Effector memory CD8-positive, alpha-beta T cell (primary cell): ENCODE measurements around the gene KCNQ1.
A peak's percentile ranks its signal among the peaks of the same experiment; 100 is the strongest.

Experiments
- ATAC-seq: fragments of 150-1000 bp; cut with Tn5 transposase; replicated peaks from 2 replicates; pipeline ENCODE4 v1.10.0; 2021; ENCODE audit warnings: mild to moderate bottlenecking, moderate library complexity
- DNase-seq, 3 experiments: peaks; one replicate each; pipeline ENCODE4 v3.0.0; 2021
- H3K27ac Mint-ChIP-seq, 2 donors: one replicate each; pipeline ENCODE4 v1.8.0; 2022; ENCODE audit warnings: mild to moderate bottlenecking in 2 of 2, mixed read lengths in 2 of 2, moderate library complexity in 2 of 2
- H3K27me3 Mint-ChIP-seq, 2 donors: one replicate each; pipeline ENCODE4 v1.8.0; 2022; ENCODE audit warnings: mixed read lengths in 2 of 2
- H3K36me3 Mint-ChIP-seq: one replicate; pipeline ENCODE4 v1.8.0; 2022; ENCODE audit warnings: mild to moderate bottlenecking, moderate library complexity, mixed read lengths; ENCODE audit not compliant: insufficient read depth
- H3K4me1 Mint-ChIP-seq, 2 donors: one replicate each; pipeline ENCODE4 v1.8.0; 2022; ENCODE audit warnings: low read depth in 2 of 2, mixed read lengths in 2 of 2
- H3K4me3 Mint-ChIP-seq, 2 donors: one replicate each; pipeline ENCODE4 v1.8.0; 2022; ENCODE audit warnings: mild to moderate bottlenecking in 2 of 2, mixed read lengths in 2 of 2, moderate library complexity in 2 of 2
- H3K9me3 Mint-ChIP-seq, 2 donors: one replicate each; pipeline ENCODE4 v1.8.0; 2022; ENCODE audit warnings: mixed read lengths in 2 of 2

KCNQ1 gene

DNA sequence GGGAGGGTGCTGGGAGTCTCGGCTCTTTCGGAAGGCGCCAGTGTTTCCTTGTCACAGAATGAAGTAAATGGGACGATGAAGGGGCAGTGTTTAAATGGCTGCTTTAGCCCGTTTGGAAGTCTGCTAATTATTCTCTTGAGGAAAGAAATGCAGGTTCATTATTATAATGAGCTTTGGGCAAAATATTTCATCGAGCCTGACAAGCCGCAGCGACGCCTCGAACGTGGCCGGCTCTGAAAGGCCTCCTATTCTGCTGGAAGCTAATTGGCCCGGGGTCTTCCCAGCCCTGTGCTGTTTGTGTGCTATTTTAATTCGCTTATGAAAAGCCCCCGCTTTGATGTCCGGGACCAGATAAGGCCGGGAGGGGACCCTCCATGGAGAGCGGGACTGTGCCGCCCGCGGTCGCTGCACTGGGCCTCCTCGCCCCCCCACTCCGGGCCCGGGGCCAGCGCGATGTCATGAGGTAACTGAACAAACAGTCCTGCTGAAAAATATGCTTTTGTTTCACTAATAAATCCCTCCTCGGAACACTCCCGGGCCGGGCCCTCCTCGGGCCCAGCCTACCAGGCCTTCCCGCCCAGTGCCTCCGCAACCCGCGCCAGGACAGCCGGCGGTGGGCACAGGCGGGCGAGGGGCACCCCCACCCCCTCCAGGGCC lies 362.3 kb downstream of the KCNQ1 start:
- peaks cover under 1 to 8% of the 10 kb centered on the region in 2 donors for H3K27me3 Mint-ChIP-seq
- H3K27ac Mint-ChIP-seq: no peak overlapping the region
- no peaks in the 10 kb centered on the region for H3K9me3 Mint-ChIP-seq
- H3K36me3 Mint-ChIP-seq: no peaks in the 10 kb centered on the region
- ATAC-seq (no peak), DNase-seq (no peak)
- H3K4me3 Mint-ChIP-seq: no peak overlapping the region
- peaks cover 6 to 7% of the 10 kb centered on the region in 2 donors for H3K4me1 Mint-ChIP-seq

DNA sequence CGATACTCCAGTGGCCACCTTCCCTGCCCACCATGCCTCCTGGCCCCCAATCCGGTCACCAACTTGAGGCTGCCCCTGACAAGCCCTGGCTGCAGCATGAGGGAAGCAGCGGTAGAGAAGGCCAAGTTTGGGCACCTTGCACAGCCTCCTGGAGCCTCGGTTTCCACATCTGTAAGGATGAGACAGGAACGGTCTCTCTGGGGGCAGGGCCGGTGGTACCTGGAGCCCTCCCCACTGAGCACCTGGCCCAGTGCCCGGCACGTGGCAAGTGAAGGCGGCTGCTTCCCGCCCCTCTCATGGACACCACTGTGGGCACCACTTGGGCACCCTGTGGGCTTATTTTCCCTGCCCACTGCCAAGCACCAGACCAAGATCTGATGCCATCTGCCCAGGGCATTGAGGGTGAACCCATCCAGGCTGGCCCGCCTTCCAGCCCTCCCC lies 363.0 kb downstream of the KCNQ1 start:
- H3K27me3 Mint-ChIP-seq: peaks cover 7 to 15% of the 10 kb centered on the region in 2 donors
- no peak for ATAC-seq

GRCh38 chr11:2808850-2809846 lies 364.3 kb downstream of the KCNQ1 start:
- Mint-ChIP-seq H3K27ac (no peak overlapping the region), H3K36me3 (no peaks in the 10 kb centered on the region), H3K4me1 (peaks cover 9 to 13% of the 10 kb centered on the region in 2 donors), H3K4me3 (no peak overlapping the region), H3K9me3 (no peaks in the 10 kb centered on the region), H3K27me3 (peaks cover 20 to 27% of the 10 kb centered on the region in 2 donors)
- no peak for ATAC-seq
- DNase-seq: no peak

More for the DNA sequence above, 363.0 kb downstream of the KCNQ1 start:
- H3K9me3 Mint-ChIP-seq: no peaks in the 10 kb centered on the region
- H3K4me3 Mint-ChIP-seq: no peak overlapping the region
- no peak for DNase-seq
- H3K4me1 Mint-ChIP-seq: peaks cover 8 to 11% of the 10 kb centered on the region in 2 donors
- H3K36me3 Mint-ChIP-seq: no peaks in the 10 kb centered on the region
- no peak overlapping the region for H3K27ac Mint-ChIP-seq

DNA sequence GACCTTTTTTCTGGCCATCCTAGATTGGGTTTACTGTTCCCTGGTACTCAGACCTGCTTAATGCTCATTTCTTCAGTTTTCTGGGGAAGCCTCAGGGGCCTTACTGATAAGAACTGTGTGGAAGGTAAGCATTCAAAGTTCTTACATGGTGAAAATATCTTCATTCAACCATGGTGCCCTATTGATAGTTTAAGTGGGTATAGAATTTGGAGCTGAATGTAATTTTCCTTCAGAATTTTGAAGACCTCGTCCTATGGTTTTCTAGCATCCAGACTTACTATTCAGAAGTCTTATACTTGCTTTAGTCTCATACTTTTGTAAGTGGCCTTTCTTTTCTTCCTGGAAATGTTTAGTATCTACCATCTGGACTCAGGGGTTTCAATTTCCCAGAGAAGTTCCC lies 365.0 kb downstream of the KCNQ1 start:
- ATAC-seq: no peak
- Mint-ChIP-seq H3K27me3 (peaks cover 26 to 30% of the 10 kb centered on the region in 2 donors), H3K4me3 (no peak overlapping the region), H3K27ac (no peak overlapping the region), H3K4me1 (peaks cover 9 to 13% of the 10 kb centered on the region in 2 donors), H3K9me3 (no peaks in the 10 kb centered on the region), H3K36me3 (peaks cover 3% of the 10 kb centered on the region)
- DNase-seq: no peak

- H3K27ac Mint-ChIP-seq: no peak overlapping the region
- peaks cover 26 to 30% of the 10 kb centered on the region in 2 donors for H3K27me3 Mint-ChIP-seq
- DNase-seq: no peak
- H3K9me3 Mint-ChIP-seq: no peaks in the 10 kb centered on the region
- peaks cover 3% of the 10 kb centered on the region for H3K36me3 Mint-ChIP-seq
- ATAC-seq: no peak
- H3K4me3 Mint-ChIP-seq: no peak overlapping the region
- peaks cover 9 to 13% of the 10 kb centered on the region in 2 donors for H3K4me1 Mint-ChIP-seq
Measured at GRCh38 chr11:2810411-2811205, 365.8 kb downstream of the KCNQ1 start.

DNA sequence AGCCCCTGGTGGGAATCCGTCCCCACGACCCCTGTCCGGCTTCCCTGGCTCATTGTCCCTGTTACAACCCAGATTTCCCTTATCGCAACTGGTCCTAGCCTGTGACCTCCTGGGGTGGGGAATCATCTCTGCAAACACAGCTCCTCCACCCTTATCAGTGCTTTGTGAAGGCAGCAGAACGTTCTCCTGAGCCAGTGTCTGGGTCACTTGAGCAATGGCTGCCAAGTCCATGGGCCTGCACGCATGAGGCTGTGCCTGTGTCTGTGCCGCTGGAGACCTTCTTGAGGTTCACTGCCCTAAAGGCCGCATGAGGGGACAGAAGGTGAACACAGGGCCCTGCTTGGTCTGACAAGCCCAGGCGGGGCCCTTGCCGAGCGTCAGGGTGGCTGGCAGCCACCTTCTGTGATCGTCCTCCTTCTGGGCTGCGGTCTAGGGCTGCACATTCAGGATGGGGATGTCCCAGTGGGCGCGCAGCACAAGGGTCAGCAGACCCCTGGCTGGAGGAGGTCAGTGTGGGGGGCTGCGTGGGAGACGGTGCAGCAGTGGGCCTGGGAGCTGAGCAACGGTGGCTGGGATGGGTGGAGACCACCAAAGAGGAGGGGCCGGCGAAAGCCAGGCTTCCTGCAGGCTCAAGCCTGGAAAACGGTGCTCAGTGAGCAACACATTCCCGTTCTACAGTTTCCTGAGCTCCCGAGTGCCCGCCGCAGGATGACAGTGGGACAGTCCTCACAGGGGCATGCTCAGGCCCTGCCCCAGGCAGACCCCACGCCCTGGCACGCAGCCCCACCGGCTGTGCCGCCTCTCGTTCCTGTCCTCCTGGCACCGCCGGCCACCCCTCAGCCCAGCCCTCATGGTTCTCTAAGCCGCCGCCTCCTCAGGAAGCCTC lies 366.6 kb downstream of the KCNQ1 start:
- DNase-seq (no peak), ATAC-seq (no peak)
- H3K36me3 Mint-ChIP-seq: peaks cover 3% of the 10 kb centered on the region
- H3K4me1 Mint-ChIP-seq: peaks cover 9 to 13% of the 10 kb centered on the region in 2 donors
- H3K27me3 Mint-ChIP-seq: peaks cover 26 to 30% of the 10 kb centered on the region in 2 donors
- H3K27ac Mint-ChIP-seq: no peak overlapping the region
- H3K4me3 Mint-ChIP-seq: no peak overlapping the region
- peaks cover 3 to 7% of the 10 kb centered on the region in 2 donors for H3K9me3 Mint-ChIP-seq

- peaks cover 26 to 30% of the 10 kb centered on the region in 2 donors for H3K27me3 Mint-ChIP-seq
- peak overlapping the region in 1 of 2 donors; percentile 21 for H3K27ac Mint-ChIP-seq
- peaks cover 9 to 13% of the 10 kb centered on the region in 2 donors for H3K4me1 Mint-ChIP-seq
- no peak overlapping the region for H3K4me3 Mint-ChIP-seq
- ATAC-seq: no peak
- H3K9me3 Mint-ChIP-seq: peaks cover 3 to 7% of the 10 kb centered on the region in 2 donors
- peaks cover 3% of the 10 kb centered on the region for H3K36me3 Mint-ChIP-seq
- no peak for DNase-seq
Measured at GRCh38 chr11:2812371-2812991, 367.7 kb downstream of the KCNQ1 start.

- H3K9me3 Mint-ChIP-seq: peaks cover 3 to 7% of the 10 kb centered on the region in 2 donors
- peaks cover 7 to 13% of the 10 kb centered on the region in 2 donors for H3K4me1 Mint-ChIP-seq
- no peak for ATAC-seq
- peaks cover 5% of the 10 kb centered on the region for H3K36me3 Mint-ChIP-seq
- no peak overlapping the region for H3K4me3 Mint-ChIP-seq
- H3K27ac Mint-ChIP-seq: no peak overlapping the region
- DNase-seq: no peak
- H3K27me3 Mint-ChIP-seq: peaks cover 26 to 30% of the 10 kb centered on the region in 2 donors
Measured at GRCh38 chr11:2813141-2813908, 368.5 kb downstream of the KCNQ1 start.

GRCh38 chr11:2813968-2814367 lies 369.2 kb downstream of the KCNQ1 start:
- ATAC-seq (no peak), DNase-seq (no peak)
- Mint-ChIP-seq H3K27ac (no peak overlapping the region), H3K4me1 (peaks cover 7 to 13% of the 10 kb centered on the region in 2 donors), H3K9me3 (peaks cover 3 to 7% of the 10 kb centered on the region in 2 donors), H3K27me3 (peaks cover 26 to 30% of the 10 kb centered on the region in 2 donors), H3K4me3 (no peak overlapping the region), H3K36me3 (peaks cover 6% of the 10 kb centered on the region)

- H3K4me3 Mint-ChIP-seq: no peak overlapping the region
- peaks cover 4 to 7% of the 10 kb centered on the region in 2 donors for H3K9me3 Mint-ChIP-seq
- H3K27me3 Mint-ChIP-seq: peaks cover 26% of the 10 kb centered on the region in 2 donors
- ATAC-seq: no peak
- DNase-seq: no peak
- H3K27ac Mint-ChIP-seq: no peak overlapping the region
- H3K4me1 Mint-ChIP-seq: peaks cover 3 to 9% of the 10 kb centered on the region in 2 donors
- peaks cover 6% of the 10 kb centered on the region for H3K36me3 Mint-ChIP-seq
Measured at GRCh38 chr11:2814751-2815150, 369.9 kb downstream of the KCNQ1 start.

DNA sequence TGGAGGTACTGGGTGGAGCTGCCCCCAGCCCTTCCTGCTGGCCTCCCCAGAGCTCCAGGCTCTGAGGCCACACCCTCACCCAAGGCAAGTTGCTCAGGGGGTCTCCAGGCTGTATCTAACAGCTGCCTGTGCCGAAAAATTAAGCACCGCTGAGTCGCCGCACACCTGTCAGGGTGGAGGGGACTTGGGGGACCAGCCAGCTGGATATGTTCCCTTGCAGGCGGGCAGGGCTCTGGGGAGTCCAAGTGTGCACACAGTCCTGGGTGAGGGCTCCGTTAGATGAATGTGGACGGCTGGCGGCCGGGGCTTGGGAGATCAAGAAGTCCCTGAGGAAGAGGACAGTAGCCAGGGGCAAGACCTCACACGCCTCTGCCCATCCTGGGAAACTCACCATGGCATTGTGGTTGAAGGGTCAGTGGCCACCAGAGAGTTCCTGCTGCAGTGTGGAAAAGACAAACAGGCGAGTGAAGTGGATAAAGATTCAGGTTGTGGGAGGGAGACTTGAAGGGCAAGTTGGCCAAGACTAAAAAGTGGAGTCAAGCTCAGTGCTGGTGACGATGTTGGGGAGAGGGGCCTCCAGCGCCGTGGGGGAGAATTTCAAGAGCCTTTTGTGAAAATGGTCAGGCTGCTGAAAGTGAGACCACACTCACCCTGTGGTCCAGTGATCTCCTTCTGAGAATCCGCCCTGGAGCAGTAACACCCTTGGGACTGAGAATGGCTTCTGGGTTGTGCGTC lies 371.1 kb downstream of the KCNQ1 start:
- ATAC-seq (no peak), DNase-seq (no peak)
- Mint-ChIP-seq H3K36me3 (peaks cover 6% of the 10 kb centered on the region), H3K4me3 (no peak overlapping the region), H3K27me3 (peaks cover 24 to 26% of the 10 kb centered on the region in 2 donors), H3K9me3 (peaks cover 4 to 7% of the 10 kb centered on the region in 2 donors), H3K4me1 (peaks cover 3 to 8% of the 10 kb centered on the region in 2 donors), H3K27ac (no peak overlapping the region)
